ENCODE results near the gene PLCG1. TPM values are rescaled to one million over a fixed set of nuclear protein-coding genes. Genes with fewer than 3 reads are reported as not detected.

PLCG1 gene
- total RNA-seq, 1 experiment from 2014 or later: 33.2 TPM

DNA sequence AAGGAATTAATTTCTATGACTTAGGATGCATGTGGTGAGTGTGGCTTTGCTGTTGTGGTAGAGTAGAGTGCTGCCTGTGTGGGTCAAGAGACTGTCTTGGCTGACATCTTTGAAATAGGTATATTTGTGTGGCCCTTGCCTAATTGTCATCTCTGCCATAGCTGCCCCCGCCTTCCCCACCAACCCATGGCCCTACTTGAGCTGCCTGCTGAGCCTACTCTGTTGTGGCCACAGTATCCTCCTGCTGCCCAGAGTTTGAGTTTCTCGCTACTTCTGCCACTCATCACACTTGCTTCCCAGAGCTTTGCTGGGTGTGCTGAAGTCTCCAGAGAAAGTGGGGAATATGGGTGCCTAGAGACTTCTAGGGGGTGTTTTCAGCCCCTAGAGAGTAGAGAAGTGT lies 8.0 kb downstream of the PLCG1 start:
- intact Hi-C loops (cut with micrococcal nuclease): no loop called here
- no TSS peak for BruUV-seq (replicated peaks)
- ChIA-PET POLR2A (interaction anchor here (1.8 kb wide), 1 partner anchor 12 kb away, joined by 6 read pairs; no protein-coding TSS in a partner anchor), CTCF (interaction anchor here (0.6 to 2.7 kb wide), 8 partner anchors 10 to 203 kb away, joined by 3 to 11 read pairs (median 4); no protein-coding TSS in a partner anchor)
- no peaks in the 10 kb centered on the region for H3K36me3 Mint-ChIP-seq (ENCODE audit: insufficient read depth, unreplicated experiment)
- DNase-seq (ENCODE audit: unreplicated experiment): no peak
- no peak for TF ChIP-seq CTCF (IDR thresholded peaks at IDR 0.05; ENCODE audit: unreplicated experiment)
- H3K27me3 Mint-ChIP-seq (ENCODE audit: insufficient read depth, unreplicated experiment): no peaks in the 10 kb centered on the region
- no peak overlapping the region for H3K27ac Mint-ChIP-seq (ENCODE audit: low read depth, unreplicated experiment)
- no peak overlapping the region for H3K4me3 Mint-ChIP-seq (ENCODE audit: unreplicated experiment)
- H3K4me1 Mint-ChIP-seq (ENCODE audit: insufficient read depth, unreplicated experiment): peaks cover 45% of the 10 kb centered on the region
- H3K9me3 Mint-ChIP-seq (ENCODE audit: unreplicated experiment): no peaks in the 10 kb centered on the region

- CTCF ChIA-PET: interaction anchor here (0.5 to 2.7 kb wide), 7 partner anchors 11 to 202 kb away, joined by 3 to 11 read pairs (median 5); partner anchors contain the start of gene LPIN3
- POLR2A ChIA-PET: interaction anchor here (1.4 to 1.8 kb wide), 2 partner anchors 9 to 11 kb away, joined by 5 to 6 read pairs; no protein-coding TSS in a partner anchor
- intact Hi-C loops (cut with micrococcal nuclease): no loop called here
- Mint-ChIP-seq H3K27ac (ENCODE audit: low read depth, unreplicated experiment) (no peak overlapping the region), H3K27me3 (ENCODE audit: insufficient read depth, unreplicated experiment) (no peaks in the 10 kb centered on the region), H3K36me3 (ENCODE audit: insufficient read depth, unreplicated experiment) (no peaks in the 10 kb centered on the region), H3K4me3 (ENCODE audit: unreplicated experiment) (no peak overlapping the region), H3K9me3 (ENCODE audit: unreplicated experiment) (no peaks in the 10 kb centered on the region), H3K4me1 (ENCODE audit: insufficient read depth, unreplicated experiment) (peaks cover 44% of the 10 kb centered on the region)
- TF ChIP-seq CTCF (IDR thresholded peaks at IDR 0.05; ENCODE audit: unreplicated experiment): no peak
- DNase-seq (ENCODE audit: unreplicated experiment): no peak
- BruUV-seq (replicated peaks): no TSS peak
Observed at GRCh38 chr20:41145821-41146620, 8.7 kb downstream of the PLCG1 start.

GRCh38 chr20:41147767-41148191 lies 10.4 kb downstream of the PLCG1 start:
- DNase-seq (ENCODE audit: unreplicated experiment): no peak
- no peak overlapping the region for H3K4me3 Mint-ChIP-seq (ENCODE audit: unreplicated experiment)
- no peaks in the 10 kb centered on the region for H3K27me3 Mint-ChIP-seq (ENCODE audit: insufficient read depth, unreplicated experiment)
- H3K4me1 Mint-ChIP-seq (ENCODE audit: insufficient read depth, unreplicated experiment): peaks cover 40% of the 10 kb centered on the region
- H3K27ac Mint-ChIP-seq (ENCODE audit: low read depth, unreplicated experiment): no peak overlapping the region
- CTCF ChIA-PET: interaction anchor here (0.6 to 2.7 kb wide), 3 partner anchors 21 to 85 kb away, joined by 3 to 11 read pairs (median 11); no protein-coding TSS in a partner anchor
- BruUV-seq (replicated peaks): no TSS peak
- no peaks in the 10 kb centered on the region for H3K36me3 Mint-ChIP-seq (ENCODE audit: insufficient read depth, unreplicated experiment)
- intact Hi-C loops (cut with micrococcal nuclease): no loop called here
- no peak for TF ChIP-seq CTCF (IDR thresholded peaks at IDR 0.05; ENCODE audit: unreplicated experiment)
- H3K9me3 Mint-ChIP-seq (ENCODE audit: unreplicated experiment): no peaks in the 10 kb centered on the region
- POLR2A ChIA-PET: interaction anchor here (0.9 kb wide), 1 partner anchor 9 kb away, joined by 6 read pairs; no protein-coding TSS in a partner anchor

GRCh38 chr20:41148942-41149341 lies 11.6 kb downstream of the PLCG1 start:
- intact Hi-C loops (cut with micrococcal nuclease): no loop called here
- peaks cover 28% of the 10 kb centered on the region for H3K4me1 Mint-ChIP-seq (ENCODE audit: insufficient read depth, unreplicated experiment)
- CTCF ChIA-PET: interaction anchor here (0.8 to 2.1 kb wide), 8 partner anchors 8 to 192 kb away, joined by 3 to 18 read pairs (median 3); partner anchors contain the start of gene LPIN3
- no peak overlapping the region for H3K4me3 Mint-ChIP-seq (ENCODE audit: unreplicated experiment)
- H3K27me3 Mint-ChIP-seq (ENCODE audit: insufficient read depth, unreplicated experiment): no peaks in the 10 kb centered on the region
- no TSS peak for BruUV-seq (replicated peaks)
- H3K36me3 Mint-ChIP-seq (ENCODE audit: insufficient read depth, unreplicated experiment): no peaks in the 10 kb centered on the region
- no peak overlapping the region for H3K27ac Mint-ChIP-seq (ENCODE audit: low read depth, unreplicated experiment)
- H3K9me3 Mint-ChIP-seq (ENCODE audit: unreplicated experiment): no peaks in the 10 kb centered on the region
- POLR2A ChIA-PET: interaction anchor here (1.0 kb wide), 1 partner anchor 84 kb away, joined by 3 read pairs; no protein-coding TSS in a partner anchor
- DNase-seq (ENCODE audit: unreplicated experiment): no peak
- TF ChIP-seq CTCF (IDR thresholded peaks at IDR 0.05; ENCODE audit: unreplicated experiment): no peak
